OCI-LY7 (cell line): ENCODE results near the gene ASIC2. TPM values are rescaled to one million over a fixed set of nuclear protein-coding genes. Genes with fewer than 3 reads are reported as not detected.

Experiments used
- BruUV-seq: library from RNA; stranded (reverse); fragments of 400-500 nt; replicated peaks from 2 replicates; lab custom pipeline; 2021; lab: Mats Ljungman, UMichigan
- CTCF ChIA-PET: fragments of 300-600 bp; sonication (Branson Sonifier 250); formaldehyde crosslinking; loops from one replicate; lab custom pipeline; 2022; ENCODE audit warnings: antibody characterized with exemption; ENCODE audit not compliant: unreplicated experiment; lab: Charles Lee
- POLR2A ChIA-PET: fragments of 300-600 bp; sonication (Branson Sonifier 250); formaldehyde crosslinking; loops from one replicate; lab custom pipeline; 2022; ENCODE audit warnings: antibody characterized with exemption; lab: Charles Lee
- DNase-seq: peaks from one replicate; pipeline ENCODE4 v3.0.0-alpha.2; 2015; ENCODE audit warnings: low spot score
- H2AFZ ChIP-seq: fragments of 200-600 bp; sonication (generic), shearing (Covaris generic); 2 replicates; pipeline ENCODE4 v1.6.1; 2014; ENCODE audit warnings: mild to moderate bottlenecking, antibody characterized with exemption, low read length, moderate library complexity
- H3K27ac ChIP-seq: fragments of 200-600 bp; sonication (generic); 2 replicates; pipeline ENCODE4 v1.5.1; 2014; ENCODE audit warnings: mixed run types, low read depth, mild to moderate bottlenecking, moderate library complexity, low read length, inconsistent platforms; ENCODE audit not compliant: poor library complexity, severe bottlenecking
- H3K36me3 ChIP-seq: fragments of 200-600 bp; sonication (generic); 2 replicates; pipeline ENCODE4 v1.6.1; 2014; ENCODE audit warnings: mild to moderate bottlenecking, antibody characterized with exemption, low read length, moderate library complexity, mixed read lengths; ENCODE audit not compliant: insufficient read depth
- H3K4me1 ChIP-seq: fragments of 200-600 bp; sonication (generic); 2 replicates; pipeline ENCODE4 v1.5.1; 2014; ENCODE audit warnings: mild to moderate bottlenecking, low read length; ENCODE audit not compliant: insufficient read depth, poor library complexity, severe bottlenecking
- H3K4me2 ChIP-seq: fragments of 200-600 bp; sonication (generic); 2 replicates; pipeline ENCODE4 v1.6.1; 2014; ENCODE audit warnings: mild to moderate bottlenecking, low read length
- H3K4me3 ChIP-seq: fragments of 200-600 bp; sonication (generic); 2 replicates; pipeline ENCODE4 v1.5.1; 2014; ENCODE audit warnings: mild to moderate bottlenecking, low read depth, low read length; ENCODE audit not compliant: poor library complexity, severe bottlenecking
- H3K79me2 ChIP-seq: fragments of 200-600 bp; sonication (generic); 2 replicates; pipeline ENCODE4 v1.6.1; 2016; ENCODE audit warnings: low read depth, mild to moderate bottlenecking, low read length, moderate library complexity, mixed read lengths; ENCODE audit not compliant: insufficient read depth
- H3K9me2 ChIP-seq: fragments of 200-600 bp; sonication (generic); 2 replicates; pipeline ENCODE4 v1.6.1; 2016; ENCODE audit warnings: mild to moderate bottlenecking, low read length, mixed read lengths; ENCODE audit not compliant: insufficient read depth
- H3K9me3 ChIP-seq: fragments of 200-600 bp; sonication (generic); 2 replicates; pipeline ENCODE4 v1.6.1; 2014; ENCODE audit warnings: mild to moderate bottlenecking, mixed run types, low read length, mixed read lengths
- H4K20me1 ChIP-seq: fragments of 200-600 bp; sonication (generic); 2 replicates; pipeline ENCODE4 v1.6.1; 2014; ENCODE audit warnings: mild to moderate bottlenecking, antibody characterized with exemption, low read length, moderate library complexity, mixed read lengths; ENCODE audit not compliant: insufficient read depth
- CTCF ChIP-seq: fragments of 200-600 bp; sonication (generic); conservative IDR thresholded peaks from 2 replicates; pipeline ENCODE4 v1.5.1; 2014; ENCODE audit warnings: mild to moderate bottlenecking, antibody characterized with exemption, low read length, moderate library complexity, mixed read lengths
- EZH2phosphoT487 ChIP-seq: fragments of 200-600 bp; sonication (generic); IDR thresholded peaks from 2 replicates; pipeline ENCODE4 v1.6.1; 2018; ENCODE audit warnings: low read depth, borderline replicate concordance, mild to moderate bottlenecking, mixed run types, antibody characterized with exemption, low read length, moderate library complexity, mixed read lengths
- intact Hi-C: fragments of 100-400 bp; cut with micrococcal nuclease; formaldehyde crosslinking; loops from one replicate; pipeline ENCODE4 v1.10.0; 2022; ENCODE audit not compliant: unreplicated experiment
- total RNA-seq, 2 experiments: library from RNA; depleted of rRNA in 1 of 2; stranded (reverse); fragments of >200 nt in 1 of 2; shearing (Covaris generic) in 1 of 2; gene quantifications; 2 replicates each; pipeline ENCODE4 v1.2.3, GENCODE V29; 2014 to 2022

Gene ASIC2
- total RNA-seq, 2 experiments from 2014 or later = not detected

DNA sequence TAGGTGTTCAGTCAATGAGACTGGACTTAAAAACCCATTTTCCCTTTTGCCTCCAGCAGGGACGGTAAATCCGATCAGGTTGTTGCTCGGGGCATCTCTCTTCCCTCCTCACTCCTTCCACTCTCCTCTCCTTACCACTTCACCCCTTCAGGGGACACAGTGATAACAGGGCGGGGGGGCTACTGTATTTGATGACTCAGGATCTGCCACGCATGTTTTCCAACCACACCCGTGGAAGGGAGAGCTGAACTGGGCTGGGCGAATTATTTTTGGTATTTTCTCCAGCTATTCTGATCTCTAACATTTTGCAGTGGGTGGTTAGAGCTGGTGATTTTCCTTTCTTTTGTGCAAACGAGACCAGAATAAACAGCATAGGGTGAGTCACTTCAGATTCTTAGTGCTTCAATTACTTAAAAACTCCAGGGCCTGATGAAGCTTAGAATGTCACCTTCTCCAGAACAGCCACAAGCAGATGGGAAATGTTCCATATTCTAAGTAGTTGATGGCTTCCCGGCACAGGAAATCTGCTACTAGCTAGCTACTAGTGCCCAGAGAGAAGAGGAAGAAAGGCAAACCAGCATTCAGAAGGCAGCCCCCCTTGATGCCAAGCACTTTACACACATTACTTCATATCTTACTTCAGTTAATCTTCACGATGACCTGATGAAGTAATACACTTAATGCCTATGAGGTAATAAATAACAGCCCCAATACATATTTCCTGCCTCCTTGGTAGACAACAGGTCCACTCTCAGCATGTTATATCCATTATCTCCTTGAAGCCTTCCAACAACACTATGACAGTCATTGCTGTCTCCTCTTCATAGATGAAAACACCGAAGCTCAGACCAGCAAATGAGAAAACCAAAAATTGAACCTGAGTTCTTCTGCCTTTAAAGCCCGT, 74.1 kb downstream of the ASIC2 start:
- no peaks in the 10 kb centered on the region for H3K36me3 ChIP-seq
- intact Hi-C loops = no loop called here
- no peak overlapping the region for H3K27ac ChIP-seq
- CTCF ChIA-PET = no interaction called here
- POLR2A ChIA-PET = no interaction called here
- no peaks in the 10 kb centered on the region for H3K4me1 ChIP-seq
- no peaks in the 10 kb centered on the region for H3K79me2 ChIP-seq
- no peak for DNase-seq
- no peak overlapping the region for H3K4me3 ChIP-seq
- H3K9me2 ChIP-seq = no peaks in the 10 kb centered on the region
- no peak overlapping the region for H2AFZ ChIP-seq
- no peak overlapping the region for H3K4me2 ChIP-seq
- TF ChIP-seq EZH2phosphoT487 = no peak
- no peak for TF ChIP-seq CTCF
- no peaks in the 10 kb centered on the region for H3K9me3 ChIP-seq
- no peaks in the 10 kb centered on the region for H4K20me1 ChIP-seq
- BruUV-seq = no TSS peak

GRCh38 chr17:33217891-33218290, 75.2 kb downstream of the ASIC2 start:
- DNase-seq = no peak
- Histone ChIP-seq H4K20me1 (no peaks in the 10 kb centered on the region), H3K9me2 (no peaks in the 10 kb centered on the region), H2AFZ (no peak overlapping the region), H3K36me3 (no peaks in the 10 kb centered on the region), H3K79me2 (no peaks in the 10 kb centered on the region), H3K4me1 (no peaks in the 10 kb centered on the region), H3K4me3 (no peak overlapping the region), H3K27ac (no peak overlapping the region), H3K9me3 (no peaks in the 10 kb centered on the region), H3K4me2 (no peak overlapping the region)
- ChIA-PET CTCF (no interaction called here), POLR2A (no interaction called here)
- TF ChIP-seq EZH2phosphoT487 (no peak), CTCF (no peak)
- no TSS peak for BruUV-seq
- intact Hi-C loops = no loop called here

DNA sequence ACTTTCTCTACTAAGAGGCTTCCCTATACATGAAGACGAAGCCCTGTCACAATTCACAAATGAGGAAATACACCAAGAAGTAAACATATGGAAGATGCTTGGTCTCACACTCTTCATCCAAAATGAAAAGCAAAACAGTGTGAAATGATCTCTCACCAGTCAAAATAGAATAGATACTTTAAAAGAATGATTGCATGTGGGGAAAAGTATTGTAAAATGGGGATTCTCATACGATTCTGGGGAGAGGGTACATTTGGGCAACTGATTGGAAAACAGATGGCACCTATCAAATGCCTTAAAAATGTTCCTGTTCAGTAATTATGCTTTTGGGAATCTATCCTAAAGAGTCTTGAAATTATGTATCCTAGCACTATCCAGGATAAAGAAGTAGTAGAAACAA, 78.1 kb downstream of the ASIC2 start:
- POLR2A ChIA-PET = no interaction called here
- Histone ChIP-seq H3K4me1 (no peaks in the 10 kb centered on the region), H3K36me3 (no peaks in the 10 kb centered on the region), H2AFZ (no peak overlapping the region), H3K79me2 (no peaks in the 10 kb centered on the region), H3K4me2 (no peak overlapping the region), H4K20me1 (no peaks in the 10 kb centered on the region), H3K27ac (no peak overlapping the region), H3K9me2 (no peaks in the 10 kb centered on the region), H3K4me3 (no peak overlapping the region), H3K9me3 (no peaks in the 10 kb centered on the region)
- intact Hi-C loops = no loop called here
- no peak for TF ChIP-seq CTCF
- TF ChIP-seq EZH2phosphoT487 = no peak
- CTCF ChIA-PET = no interaction called here
- no TSS peak for BruUV-seq
- no peak for DNase-seq
